ENCODE data around the gene NDUFA8. TPM values are rescaled to one million over a fixed set of nuclear protein-coding genes. Genes with fewer than 3 reads are reported as not detected.
"Not testable (repeated sequence)": the region's sequence is repeated elsewhere in the genome, so short reads cannot be mapped to it uniquely, and the experiment has no call there.

The NDUFA8 gene
- total RNA-seq, 1 donor from 2014 or later, result 38.1 TPM

DNA sequence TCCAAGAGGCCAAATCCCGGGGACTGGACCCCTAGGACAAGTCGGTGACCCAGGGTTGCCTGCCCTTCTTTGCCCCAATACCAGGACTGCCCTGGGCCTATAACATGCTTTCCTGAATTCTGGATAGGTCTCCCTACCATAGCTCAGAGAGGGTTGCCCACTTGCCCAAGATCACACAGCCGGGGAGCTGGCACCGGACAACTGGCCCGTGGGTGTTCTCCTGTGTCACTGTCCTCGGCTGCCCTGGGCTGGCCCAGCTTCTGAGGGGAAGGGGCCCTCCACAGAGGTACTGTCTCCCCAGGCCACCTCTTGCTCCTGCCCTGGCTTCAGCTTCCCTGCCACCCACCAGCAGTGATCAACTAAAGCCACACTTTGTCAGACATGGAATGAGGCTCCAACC lies 37.6 kb downstream of the NDUFA8 start:
- DNase-seq (ENCODE audit: low spot score), result no peak

DNA sequence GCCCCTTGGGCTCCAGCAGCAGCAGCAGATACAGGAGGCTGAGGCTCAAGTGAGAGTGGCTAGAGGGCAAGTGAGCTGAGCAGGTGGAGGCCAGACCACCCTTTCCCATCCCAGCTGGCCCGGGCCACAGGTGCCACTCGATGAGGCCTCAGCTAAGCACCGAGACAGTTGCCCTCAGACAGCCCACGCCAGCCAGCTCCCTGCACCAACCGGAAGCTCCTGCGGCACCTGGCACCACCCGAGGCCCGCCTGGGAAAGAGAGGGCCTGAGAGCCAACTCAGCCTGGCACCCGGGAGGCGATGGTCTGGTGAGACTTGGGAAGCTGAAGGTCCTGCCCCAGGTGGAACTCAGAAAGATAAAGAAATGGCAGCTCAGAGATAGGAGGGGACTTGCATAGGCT lies 38.2 kb downstream of the NDUFA8 start:
- no peak for DNase-seq (ENCODE audit: low spot score)

DNA sequence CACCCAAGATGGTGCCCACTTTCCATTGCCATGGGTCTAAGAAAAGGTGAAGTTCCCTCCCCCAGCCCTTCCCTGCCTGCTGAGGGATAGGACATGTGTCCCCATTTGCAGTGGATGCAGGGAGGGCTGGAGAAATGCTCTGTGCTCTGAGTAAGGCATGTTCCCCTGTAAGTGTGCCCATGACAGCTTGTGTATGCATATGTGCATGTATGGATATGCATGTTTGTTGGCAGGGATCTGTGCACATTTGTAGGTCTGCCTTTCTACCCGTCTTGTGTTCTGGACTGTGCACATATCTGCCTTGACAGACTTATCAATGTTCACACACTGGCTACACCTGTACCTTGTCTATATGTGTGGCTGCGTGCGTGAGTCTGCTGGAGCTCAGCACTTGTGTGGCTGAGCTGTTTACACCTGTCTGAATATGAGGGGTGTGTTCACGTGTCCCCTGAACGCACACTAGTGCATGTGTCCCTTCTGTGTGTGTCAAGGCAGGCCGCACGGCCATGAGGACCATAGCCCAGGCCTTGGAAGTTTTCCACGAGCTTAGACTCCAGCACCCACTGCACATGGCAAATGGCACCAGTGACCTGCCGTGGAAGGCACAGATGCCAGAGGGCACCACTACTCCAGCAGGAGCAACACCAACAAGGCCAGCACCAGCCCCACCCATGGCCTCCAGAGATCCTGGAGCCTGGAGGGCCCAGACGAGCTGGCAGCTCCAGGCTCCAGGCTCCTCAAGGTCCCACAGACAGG lies 39.1 kb downstream of the NDUFA8 start:
- no peak for DNase-seq (ENCODE audit: low spot score)

DNA sequence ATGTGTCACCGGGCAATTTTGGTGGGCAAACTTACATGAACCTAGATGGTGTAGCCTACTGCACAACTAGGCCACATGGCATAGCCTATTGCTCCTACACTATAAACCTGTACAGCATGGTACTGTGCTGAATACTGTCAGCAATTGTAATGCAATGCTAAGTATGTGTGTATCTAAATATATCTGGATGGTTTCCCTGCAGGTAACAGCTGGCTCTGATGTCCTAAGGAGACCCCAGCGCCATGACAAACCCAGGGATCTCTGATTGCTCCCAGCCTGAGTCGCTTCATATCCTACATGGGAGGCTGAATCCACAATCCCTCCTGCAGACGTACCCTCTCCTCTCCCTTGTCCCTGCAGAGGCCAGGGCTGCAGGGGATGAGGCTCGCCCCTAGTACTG lies 39.9 kb downstream of the NDUFA8 start:
- DNase-seq (ENCODE audit: low spot score), result no peak

DNA sequence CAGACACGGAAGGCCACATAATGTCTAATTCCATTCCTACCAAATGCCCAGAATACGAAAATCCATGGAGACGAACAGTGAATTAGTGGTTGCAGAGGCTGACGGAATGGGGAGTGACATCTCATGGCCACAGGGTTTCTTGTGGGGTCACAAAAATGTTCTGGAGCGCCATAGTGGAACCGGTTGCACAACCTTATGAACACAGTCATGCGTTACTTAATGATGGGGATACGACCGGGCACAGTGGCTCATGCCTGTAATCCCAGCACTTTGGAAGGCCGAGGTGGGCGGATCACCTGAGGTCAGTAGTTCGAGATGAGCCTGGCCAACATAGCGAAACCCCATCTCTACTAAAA lies 40.4 kb downstream of the NDUFA8 start:
- no peak for DNase-seq (ENCODE audit: low spot score)

DNA sequence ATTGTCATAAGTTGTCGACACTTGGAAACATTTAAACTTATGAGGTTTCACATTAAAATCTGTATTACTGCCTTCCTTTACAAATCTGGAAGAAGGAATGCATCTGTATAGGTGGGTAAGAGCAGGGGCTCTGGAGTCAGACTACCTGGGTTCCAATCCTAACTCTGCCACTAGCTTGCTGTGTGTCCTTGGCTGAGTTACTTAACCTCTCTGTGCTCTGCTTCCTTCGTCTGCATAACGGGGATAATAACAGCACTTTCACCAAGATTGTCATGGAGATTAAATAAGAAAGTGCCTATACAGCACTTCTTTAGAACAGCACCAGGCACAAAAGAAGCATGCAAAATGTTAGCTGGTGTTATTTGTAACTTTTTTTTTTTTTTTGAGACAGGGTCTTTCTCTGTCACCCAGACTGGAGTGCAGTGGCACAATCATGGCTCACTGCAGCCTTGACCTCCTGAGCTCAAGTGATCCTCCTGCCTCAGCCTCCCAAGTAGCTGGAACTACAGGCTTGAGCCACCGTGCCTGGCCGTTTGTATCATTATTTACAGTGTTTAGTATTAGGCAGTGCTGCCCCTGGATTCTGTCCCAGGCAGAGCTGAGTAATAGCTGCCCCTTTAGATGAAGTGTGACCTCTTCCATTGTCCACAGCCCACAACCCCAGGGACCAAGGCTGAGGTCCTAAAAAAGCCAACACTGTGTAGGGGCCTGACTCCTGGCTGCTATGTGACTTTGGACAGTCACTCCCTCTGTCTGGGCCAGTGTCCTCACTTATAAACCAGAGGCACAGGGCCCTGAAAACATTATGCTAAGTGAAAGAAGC lies 41.0 kb downstream of the NDUFA8 start:
- no peak for DNase-seq (ENCODE audit: low spot score)

DNA sequence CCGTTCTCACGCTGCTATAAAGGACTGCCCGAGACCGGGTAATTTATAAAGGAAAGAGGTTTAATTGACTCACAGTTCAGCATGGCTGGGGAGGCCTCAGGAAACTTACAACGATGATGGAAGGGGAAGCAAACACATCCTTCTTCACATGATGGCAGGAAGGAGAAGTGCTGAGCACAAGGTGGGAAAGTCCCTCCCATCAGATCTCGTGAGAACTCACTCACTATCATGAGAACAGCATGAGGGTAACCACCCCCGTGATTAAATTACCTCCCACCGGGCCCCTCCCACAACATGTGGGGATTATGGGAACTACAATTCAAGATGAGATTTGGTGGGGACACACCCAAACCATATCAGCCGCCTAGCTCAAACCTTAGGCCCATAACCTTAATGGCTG lies 42.3 kb downstream of the NDUFA8 start:
- DNase-seq (ENCODE audit: low spot score), result not testable (repeated sequence)

DNA sequence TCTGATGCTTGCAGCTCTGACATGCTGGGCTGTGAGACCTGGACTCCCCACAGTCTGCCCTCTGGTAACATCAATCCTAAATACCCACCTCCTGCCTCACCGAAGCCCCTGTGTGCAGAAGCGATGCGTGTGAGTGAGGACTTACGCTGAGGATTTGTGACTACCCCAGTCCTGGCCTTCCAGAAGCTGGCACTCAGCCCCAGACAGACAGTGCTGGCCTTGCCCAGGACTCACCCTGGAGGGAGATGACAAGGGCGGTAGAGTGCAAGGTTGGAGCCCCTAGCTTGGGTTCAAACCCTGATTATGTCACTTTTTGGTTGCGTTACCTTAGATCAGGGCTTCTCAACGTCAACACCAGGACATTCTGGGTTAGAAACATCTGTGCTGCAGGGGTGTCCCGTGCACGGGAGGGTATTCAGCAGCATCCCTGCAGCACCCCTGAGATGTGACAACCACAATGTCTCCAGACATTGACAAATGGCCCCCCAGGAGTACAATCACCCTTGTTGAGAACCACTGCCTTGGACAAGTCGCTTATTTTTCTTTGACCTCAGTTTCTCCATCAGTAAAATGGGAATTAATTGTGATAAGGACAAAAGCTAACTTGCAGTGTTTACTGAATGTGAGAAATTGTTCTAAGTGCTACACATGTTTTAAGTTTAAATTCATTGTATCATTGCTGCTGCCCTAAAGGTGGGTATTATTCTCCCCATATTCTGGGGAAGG lies 43.0 kb downstream of the NDUFA8 start:
- no peak for DNase-seq (ENCODE audit: low spot score)

DNA sequence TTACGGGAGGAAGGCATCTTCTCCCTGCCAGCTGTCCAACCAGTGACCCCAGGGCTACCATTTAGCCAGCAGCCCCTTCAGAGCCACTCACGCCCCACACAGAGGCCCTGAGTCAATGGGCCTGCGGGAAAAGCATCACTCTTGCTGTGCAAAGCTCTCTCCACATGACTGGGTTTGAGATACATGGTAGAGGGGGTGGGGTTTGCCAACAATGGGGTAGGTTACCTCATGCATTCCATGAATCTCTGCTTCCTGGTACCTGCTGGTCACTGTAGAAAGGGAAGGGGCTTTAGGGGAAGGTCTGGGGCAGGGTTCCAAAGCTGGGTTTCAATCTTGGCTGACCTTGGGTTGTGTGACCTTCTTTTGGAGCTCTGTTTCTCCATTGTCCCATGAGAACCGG lies 43.5 kb downstream of the NDUFA8 start:
- DNase-seq (ENCODE audit: low spot score), result no peak

DNA sequence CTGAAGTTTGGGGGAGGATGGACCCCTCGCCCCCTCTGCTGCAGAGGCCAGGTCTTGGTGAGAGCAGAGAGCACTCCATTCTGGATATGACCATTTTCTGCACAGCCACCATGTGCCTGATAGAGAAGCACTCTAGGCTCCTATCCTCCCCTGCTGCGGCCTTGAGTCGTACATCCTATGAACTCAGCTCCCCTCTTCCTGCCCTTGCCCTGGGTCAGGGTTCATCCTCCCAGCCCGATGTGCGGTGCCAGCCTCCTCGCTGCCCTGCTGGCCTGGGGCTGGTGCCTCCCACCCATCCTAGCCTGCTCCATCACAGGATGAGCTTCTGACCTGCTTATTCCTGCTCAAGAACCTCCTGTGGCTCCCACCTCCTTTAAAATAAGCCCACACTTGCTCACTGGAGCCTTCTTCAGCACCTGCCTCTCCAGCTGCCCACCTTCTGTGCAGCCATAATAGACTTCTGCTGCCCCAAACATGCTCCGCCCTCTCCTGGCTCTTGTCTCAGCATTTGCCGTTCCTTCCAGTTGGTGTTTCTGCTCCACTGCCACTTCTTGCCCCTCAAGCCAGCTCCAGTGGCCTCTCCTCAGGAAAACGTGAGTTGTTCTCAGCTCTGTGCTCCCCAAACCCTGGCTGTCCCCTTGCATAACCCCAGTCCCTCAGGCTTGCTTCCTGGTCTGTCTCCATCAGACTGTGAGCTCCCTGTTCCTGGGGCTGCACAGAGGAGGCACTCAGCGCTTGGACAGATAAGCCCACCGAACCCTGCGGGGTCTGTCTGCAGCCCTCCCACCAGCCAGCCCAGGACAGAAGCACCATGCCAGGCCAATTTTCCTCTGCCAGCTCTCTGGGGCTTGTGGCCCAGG lies 44.2 kb downstream of the NDUFA8 start:
- DNase-seq (ENCODE audit: low spot score), result no peak

DNA sequence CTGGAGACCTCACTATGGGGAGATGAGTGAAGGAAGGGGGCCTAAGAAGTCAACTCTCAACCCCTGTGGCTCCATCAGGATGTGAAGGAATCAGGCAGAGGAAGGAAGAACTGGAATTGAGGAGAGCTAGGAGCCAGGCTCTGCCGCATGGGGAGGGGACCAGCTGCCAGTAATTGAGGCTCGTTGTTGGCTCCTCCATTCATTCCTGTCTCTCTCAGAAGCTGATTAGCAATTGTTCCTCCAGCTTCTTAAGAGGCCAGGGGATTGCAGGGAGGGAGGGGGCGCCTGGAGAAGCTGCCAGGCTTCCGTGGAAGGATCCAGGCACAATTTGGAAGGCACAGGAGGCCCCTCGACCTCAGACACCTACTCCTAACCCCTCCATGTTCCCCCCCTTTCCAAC lies 46.0 kb downstream of the NDUFA8 start:
- DNase-seq (ENCODE audit: low spot score), result no peak

DNA sequence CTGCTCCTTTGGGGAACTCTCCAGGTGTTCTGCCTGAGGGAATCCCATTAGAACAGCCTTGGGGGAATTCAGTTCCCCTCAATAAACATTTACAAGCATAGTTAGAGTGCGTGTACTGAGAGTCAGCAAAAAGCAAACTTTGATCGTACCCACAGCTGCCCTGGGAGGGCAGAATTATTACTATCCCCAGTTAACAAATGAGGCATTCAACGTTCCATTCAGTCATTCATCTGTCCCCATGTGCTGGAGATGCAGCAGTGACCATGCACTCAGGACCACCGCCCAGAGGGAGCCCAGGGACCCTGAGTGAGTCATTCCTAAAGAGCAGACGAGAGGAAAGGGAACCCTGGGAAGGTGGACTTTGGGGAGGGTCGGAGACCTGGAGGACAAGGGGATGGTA lies 47.3 kb downstream of the NDUFA8 start:
- no peak for DNase-seq (ENCODE audit: low spot score)

DNA sequence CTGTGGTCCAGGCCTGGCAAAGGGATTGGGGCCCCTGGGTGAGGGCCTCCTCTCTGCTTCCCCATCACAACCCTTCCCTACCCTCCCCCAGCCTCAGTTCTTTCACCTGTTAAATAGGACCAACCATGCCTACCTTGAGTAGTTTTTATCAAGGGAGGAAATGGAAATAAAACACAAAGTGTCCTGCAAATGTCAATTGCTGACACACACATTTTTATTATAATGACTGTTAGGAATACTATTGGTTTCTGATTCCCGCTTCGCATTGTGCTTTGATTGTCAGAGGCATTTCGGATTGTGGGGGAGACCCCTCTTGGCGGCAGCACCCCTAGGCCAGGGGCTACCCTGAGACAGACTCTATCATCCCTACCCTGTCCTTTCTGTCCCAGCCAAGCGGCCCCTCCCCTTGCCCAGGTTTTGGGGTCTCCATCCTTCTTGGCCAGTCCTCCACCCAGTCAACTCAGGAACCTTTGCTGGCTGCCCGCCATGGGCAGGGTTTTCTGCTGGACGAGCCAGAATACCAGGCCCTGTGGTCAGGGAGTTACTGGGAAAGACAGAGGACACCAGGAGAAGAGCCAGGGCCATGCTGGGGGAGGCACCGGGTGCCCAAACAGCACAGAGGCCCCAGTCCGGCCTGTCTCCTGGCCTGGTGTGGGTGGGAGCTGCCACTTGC lies 48.0 kb downstream of the NDUFA8 start:
- no peak for DNase-seq (ENCODE audit: low spot score)

DNA sequence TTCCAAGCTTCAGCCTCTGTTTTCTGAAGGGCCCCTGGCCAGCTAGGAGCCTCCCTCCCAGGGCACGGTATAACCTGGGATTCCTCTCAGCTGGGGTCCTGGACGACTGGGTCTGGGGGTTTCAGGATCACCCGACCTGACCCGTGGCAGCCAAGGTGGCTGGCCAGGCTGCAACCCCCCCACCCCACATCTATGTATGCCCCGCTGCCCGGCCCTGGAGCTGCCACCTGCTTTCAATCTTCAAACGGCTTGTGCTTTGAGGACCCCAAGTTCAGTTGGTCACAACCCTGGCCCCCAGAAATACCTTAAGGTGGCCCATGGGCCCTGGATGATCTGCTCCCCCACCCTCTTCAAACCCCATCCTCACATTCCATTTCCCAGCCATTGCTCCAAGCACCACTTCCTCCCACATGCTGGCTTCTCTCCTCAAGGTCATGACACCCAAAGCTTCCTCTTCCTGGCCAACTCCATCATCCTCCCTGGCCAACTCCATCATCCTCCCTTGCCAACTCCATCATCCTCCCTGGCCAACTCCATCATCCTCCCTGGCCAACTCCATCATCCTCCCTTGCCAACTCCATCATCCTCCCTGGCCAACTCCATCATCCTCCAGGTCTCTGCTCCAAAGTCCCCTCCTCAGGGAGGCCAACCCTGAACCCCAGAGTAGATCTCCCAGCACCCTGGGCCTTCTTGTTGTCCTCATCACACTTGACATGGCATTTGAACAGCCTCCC lies 49.3 kb downstream of the NDUFA8 start:
- DNase-seq (ENCODE audit: low spot score), result no peak

DNA sequence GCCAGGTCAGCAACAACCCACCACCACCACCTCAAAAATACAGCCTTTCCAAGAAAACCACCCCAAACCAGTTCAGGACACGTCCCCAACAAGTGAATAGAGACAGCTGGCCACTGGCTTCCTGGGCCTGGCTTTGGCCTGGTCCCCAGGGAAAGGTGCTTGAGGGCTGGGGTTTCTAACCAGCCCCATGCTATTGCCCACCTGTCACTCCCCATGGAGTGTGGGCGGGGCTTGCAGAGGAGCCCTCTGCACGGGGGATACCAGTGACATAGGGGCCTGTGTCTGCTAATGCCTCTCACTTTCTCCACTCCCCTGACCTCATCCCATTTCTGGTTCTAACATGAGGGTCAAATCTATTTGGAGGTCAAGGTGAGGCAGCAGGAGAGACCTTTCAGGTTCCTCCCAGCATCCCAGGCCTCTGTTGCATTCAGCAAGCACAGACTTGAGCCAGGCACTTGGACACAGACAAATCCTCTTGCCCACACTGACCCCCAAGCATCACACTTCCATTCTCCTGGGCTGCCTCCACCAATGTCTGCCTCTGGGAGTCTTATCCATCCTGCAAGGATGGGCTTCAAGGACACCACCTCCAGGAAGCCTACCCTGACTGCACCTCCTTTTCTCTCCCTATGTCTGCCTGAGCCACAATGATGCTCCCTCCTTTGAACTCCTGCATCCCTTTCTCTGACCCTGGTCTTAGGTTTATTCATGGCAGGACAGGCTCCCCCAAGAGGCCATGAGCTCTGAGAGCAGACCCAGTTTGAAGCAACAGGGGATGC lies 50.4 kb downstream of the NDUFA8 start:
- no peak for DNase-seq (ENCODE audit: low spot score)

DNA sequence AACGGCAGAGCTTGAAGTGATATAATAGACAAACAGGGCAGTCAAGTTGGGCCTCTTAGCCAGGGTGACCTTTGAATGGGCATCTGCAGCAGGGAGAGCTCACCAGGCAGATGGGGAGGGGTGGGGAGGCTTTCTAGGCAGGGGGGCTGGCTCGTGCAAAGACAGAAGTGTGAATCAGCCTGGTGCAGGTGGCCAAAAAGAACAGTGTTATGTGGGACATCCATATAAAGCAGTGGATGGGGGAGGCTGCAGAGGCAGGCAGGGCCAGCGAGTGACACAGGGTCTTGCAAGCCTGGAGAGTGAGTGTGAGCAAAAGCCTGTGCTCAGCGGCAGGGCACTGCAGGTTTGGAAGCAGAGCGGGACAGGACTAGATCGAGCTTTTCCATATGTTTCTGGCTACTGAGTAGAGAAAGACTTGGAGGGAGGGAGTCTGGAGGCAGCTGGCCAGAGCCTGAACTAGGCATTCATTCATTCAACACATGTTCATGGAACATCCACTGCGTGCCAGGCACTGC lies 52.2 kb downstream of the NDUFA8 start:
- no peak for DNase-seq (ENCODE audit: low spot score)

DNA sequence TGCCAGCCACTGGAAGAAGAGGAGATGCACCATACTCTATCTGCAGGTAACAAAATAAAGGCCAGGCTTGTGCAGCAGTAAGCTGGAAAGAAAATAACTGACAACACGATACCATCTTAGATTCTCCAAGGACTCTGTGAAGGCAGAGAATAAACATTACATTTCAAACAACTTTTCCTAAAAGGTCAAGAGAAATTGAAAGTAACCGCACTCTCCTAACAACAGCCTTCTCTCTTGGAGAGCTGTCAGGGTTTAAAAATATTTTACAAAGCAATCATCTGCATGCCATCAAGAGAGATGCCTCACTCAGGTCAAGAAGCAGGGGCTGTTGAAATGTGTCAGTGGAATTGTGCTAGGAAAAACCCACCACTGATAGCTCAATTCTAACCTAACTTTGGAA lies 53.0 kb downstream of the NDUFA8 start:
- DNase-seq (ENCODE audit: low spot score), result no peak

DNA sequence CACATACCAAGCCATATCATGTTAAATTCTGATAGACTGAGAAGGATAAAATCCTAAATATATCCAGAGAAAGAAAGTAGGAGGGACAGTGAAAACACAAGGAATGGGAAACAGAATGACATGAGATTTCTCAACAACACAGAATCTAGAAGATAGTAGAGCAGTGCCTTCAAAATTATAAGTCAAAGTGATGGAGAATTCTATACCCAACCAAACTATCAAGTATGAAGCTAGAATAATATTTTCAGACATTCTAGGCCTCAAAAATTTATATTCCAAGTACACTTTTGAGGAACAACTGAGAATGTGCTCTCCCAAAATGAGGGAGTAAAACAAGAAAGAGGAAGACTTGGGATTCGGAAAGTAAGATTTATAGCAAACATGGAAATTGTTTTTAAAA lies 55.6 kb downstream of the NDUFA8 start:
- no peak for DNase-seq (ENCODE audit: low spot score)

DNA sequence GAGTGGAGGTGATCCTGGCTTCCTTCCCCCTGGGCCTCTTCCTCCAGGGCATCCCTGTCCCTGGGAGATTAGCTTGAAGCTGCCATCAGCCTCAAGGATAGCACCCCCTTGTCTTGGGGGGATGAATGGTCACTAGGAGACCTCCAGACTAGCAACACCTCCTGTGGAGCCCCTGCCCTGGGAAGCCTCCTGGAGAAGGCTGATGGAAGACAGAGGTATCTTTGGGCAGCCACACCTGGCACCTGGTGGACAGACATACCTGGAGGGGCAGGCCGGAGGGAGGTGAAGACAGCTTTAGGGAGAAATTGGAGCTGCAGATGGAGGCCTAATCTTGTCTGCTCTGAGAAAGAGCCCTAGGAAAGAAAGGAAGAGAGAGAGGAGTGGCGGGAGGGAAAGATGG lies 57.4 kb downstream of the NDUFA8 start:
- peak; percentile 35 for DNase-seq (ENCODE audit: low spot score)

Data from ureter (tissue), 1 donor.